ENCODE results near the gene GLB1L.
A peak's percentile ranks its signal among the peaks of the same experiment; 100 is the strongest.

Gene GLB1L

GRCh38 chr2:219228911-219229304 is 16.3 kb downstream of the GLB1L start:
- DNase-seq (ENCODE audit: low read depth, low spot score) = no peak
- peak overlapping the region; percentile 92 for H3K4me3 ChIP-seq
- H3K27ac ChIP-seq = 0 out of 2 replicates have a peak overlapping the region, but pooled peaks have one; percentile 73
- H3K9ac ChIP-seq (ENCODE audit: insufficient read length) = peak overlapping the region; percentile 97
- peaks cover 43% of the 10 kb centered on the region for H3K36me3 ChIP-seq (ENCODE audit: insufficient read depth, low read length)
- TF ChIP-seq FOXP2 (optimal IDR thresholded peaks at IDR 0.05; ENCODE audit: control extremely low read depth, extremely low read length, insufficient read depth) (no peak), POLR2AphosphoS5 (IDR thresholded peaks at IDR 0.05; ENCODE audit: borderline replicate concordance, low read depth, low read length) (no peak), EZH2 (IDR thresholded peaks at IDR 0.05) (no peak)
- no peaks in the 10 kb centered on the region for H3K9me3 ChIP-seq (ENCODE audit: low read depth, low read length)

- H3K27ac ChIP-seq = no peak overlapping the region
- DNase-seq (ENCODE audit: low read depth, low spot score) = no peak
- peaks cover 43% of the 10 kb centered on the region; the same call in 1 of the 2 replicates for H3K36me3 ChIP-seq (ENCODE audit: insufficient read depth, low read length)
- H3K9ac ChIP-seq (ENCODE audit: insufficient read length) = peak overlapping the region; percentile 97
- H3K4me3 ChIP-seq = peak overlapping the region; percentile 92
- H3K9me3 ChIP-seq (ENCODE audit: low read depth, low read length) = no peaks in the 10 kb centered on the region
- TF ChIP-seq POLR2AphosphoS5 (IDR thresholded peaks at IDR 0.05; ENCODE audit: borderline replicate concordance, low read depth, low read length) (no peak), FOXP2 (optimal IDR thresholded peaks at IDR 0.05; ENCODE audit: control extremely low read depth, extremely low read length, insufficient read depth) (no peak), EZH2 (IDR thresholded peaks at IDR 0.05) (no peak)
Measured at GRCh38 chr2:219228041-219228910, 17.0 kb downstream of the GLB1L start.

- Histone ChIP-seq H3K36me3 (ENCODE audit: insufficient read depth, low read length) (peaks cover 30% of the 10 kb centered on the region; the same call in 1 of the 2 replicates), H3K27ac (no peak overlapping the region), H3K4me3 (no peak overlapping the region)
Measured at GRCh38 chr2:219225350-219225749, 19.9 kb downstream of the GLB1L start.

GRCh38 chr2:219223831-219224610 is 21.2 kb downstream of the GLB1L start:
- no peak for DNase-seq (ENCODE audit: low read depth, low spot score)
- Histone ChIP-seq H3K4me3 (no peak overlapping the region), H3K9ac (ENCODE audit: insufficient read length) (no peak overlapping the region), H3K9me3 (ENCODE audit: low read depth, low read length) (no peaks in the 10 kb centered on the region), H3K36me3 (ENCODE audit: insufficient read depth, low read length) (peaks cover 30% of the 10 kb centered on the region; the same call in 1 of the 2 replicates), H3K27ac (no peak overlapping the region)
- no peak for TF ChIP-seq EZH2 (IDR thresholded peaks at IDR 0.05)
- no peak for TF ChIP-seq POLR2AphosphoS5 (IDR thresholded peaks at IDR 0.05; ENCODE audit: borderline replicate concordance, low read depth, low read length)
- no peak for TF ChIP-seq FOXP2 (optimal IDR thresholded peaks at IDR 0.05; ENCODE audit: control extremely low read depth, extremely low read length, insufficient read depth)

More at GRCh38 chr2:219225350-219225749, 19.9 kb downstream of the GLB1L start:
- DNase-seq (ENCODE audit: low read depth, low spot score) = no peak
- no peak for TF ChIP-seq EZH2 (IDR thresholded peaks at IDR 0.05)
- no peak for TF ChIP-seq FOXP2 (optimal IDR thresholded peaks at IDR 0.05; ENCODE audit: control extremely low read depth, extremely low read length, insufficient read depth)
- no peak for TF ChIP-seq POLR2AphosphoS5 (IDR thresholded peaks at IDR 0.05; ENCODE audit: borderline replicate concordance, low read depth, low read length)
- H3K9me3 ChIP-seq (ENCODE audit: low read depth, low read length) = no peaks in the 10 kb centered on the region
- H3K9ac ChIP-seq (ENCODE audit: insufficient read length) = no peak overlapping the region

GRCh38 chr2:219221957-219222518 is 23.2 kb downstream of the GLB1L start:
- DNase-seq (ENCODE audit: low read depth, low spot score) = no peak
- Histone ChIP-seq H3K36me3 (ENCODE audit: insufficient read depth, low read length) (peaks cover 30% of the 10 kb centered on the region; the same call in 1 of the 2 replicates), H3K9me3 (ENCODE audit: low read depth, low read length) (no peaks in the 10 kb centered on the region), H3K27ac (no peak overlapping the region), H3K4me3 (no peak overlapping the region), H3K9ac (ENCODE audit: insufficient read length) (no peak overlapping the region)
- TF ChIP-seq POLR2AphosphoS5 (IDR thresholded peaks at IDR 0.05; ENCODE audit: borderline replicate concordance, low read depth, low read length) = no peak
- no peak for TF ChIP-seq EZH2 (IDR thresholded peaks at IDR 0.05)
- TF ChIP-seq FOXP2 (optimal IDR thresholded peaks at IDR 0.05; ENCODE audit: control extremely low read depth, extremely low read length, insufficient read depth) = no peak

- TF ChIP-seq FOXP2 (optimal IDR thresholded peaks at IDR 0.05; ENCODE audit: control extremely low read depth, extremely low read length, insufficient read depth) = no peak
- no peak for TF ChIP-seq POLR2AphosphoS5 (IDR thresholded peaks at IDR 0.05; ENCODE audit: borderline replicate concordance, low read depth, low read length)
- TF ChIP-seq EZH2 (IDR thresholded peaks at IDR 0.05) = no peak
- no peak overlapping the region for H3K27ac ChIP-seq
- H3K4me3 ChIP-seq = no peak overlapping the region
- no peak overlapping the region for H3K9ac ChIP-seq (ENCODE audit: insufficient read length)
- no peak for DNase-seq (ENCODE audit: low read depth, low spot score)
- H3K9me3 ChIP-seq (ENCODE audit: low read depth, low read length) = no peaks in the 10 kb centered on the region
- H3K36me3 ChIP-seq (ENCODE audit: insufficient read depth, low read length) = peaks cover 42% of the 10 kb centered on the region
Measured at GRCh38 chr2:219220652-219221402, 24.4 kb downstream of the GLB1L start.

- H3K9ac ChIP-seq (ENCODE audit: insufficient read length) = no peak overlapping the region
Measured at GRCh38 chr2:219219784-219220532, 25.3 kb downstream of the GLB1L start.

More at GRCh38 chr2:219219784-219220532, 25.3 kb downstream of the GLB1L start:
- Histone ChIP-seq H3K27ac (peak overlapping the region; percentile 69; the same call in 1 of the 2 replicates), H3K9me3 (ENCODE audit: low read depth, low read length) (no peaks in the 10 kb centered on the region), H3K4me3 (no peak overlapping the region), H3K36me3 (ENCODE audit: insufficient read depth, low read length) (peaks cover 43% of the 10 kb centered on the region)
- DNase-seq (ENCODE audit: low read depth, low spot score) = no peak
- TF ChIP-seq FOXP2 (optimal IDR thresholded peaks at IDR 0.05; ENCODE audit: control extremely low read depth, extremely low read length, insufficient read depth) (no peak), POLR2AphosphoS5 (IDR thresholded peaks at IDR 0.05; ENCODE audit: borderline replicate concordance, low read depth, low read length) (no peak), EZH2 (IDR thresholded peaks at IDR 0.05) (no peak)
